ENCODE measurements around the gene HMGN2.

Gene HMGN2

GRCh38 chr1:26472901-26473845 is 933 bp downstream of the HMGN2 start:
- no peaks in the 10 kb centered on the region for H3K27me3 ChIP-seq (ENCODE audit: low read depth, low read length)
- peak overlapping the region; percentile 66 for H3K4me2 ChIP-seq (ENCODE audit: low read length)
- peaks cover 20% of the 10 kb centered on the region for H3K79me2 ChIP-seq (ENCODE audit: low read length)
- TF ChIP-seq EZH2phosphoT487 (IDR thresholded peaks at IDR 0.05; ENCODE audit: low read depth) (no peak), CTCF (IDR thresholded peaks at IDR 0.05; ENCODE audit: low read depth, low read length) (no peak)
- H3K27ac ChIP-seq (ENCODE audit: low read length) = peak overlapping the region; percentile 91
- H3K4me3 ChIP-seq (ENCODE audit: low read length) = peak overlapping the region; percentile 94
- no peak overlapping the region for H2AFZ ChIP-seq (ENCODE audit: low read depth, low read length)
- H3K36me3 ChIP-seq (replicated peaks; ENCODE audit: low read depth, low read length) = peaks cover 44% of the 10 kb centered on the region
- H4K20me1 ChIP-seq (ENCODE audit: insufficient read depth, low read length) = peaks cover 19% of the 10 kb centered on the region
- peak overlapping the region; percentile 98 for H3K9ac ChIP-seq (ENCODE audit: low read length)
- peaks cover 16% of the 10 kb centered on the region for H3K4me1 ChIP-seq (ENCODE audit: low read length)
- H3K9me3 ChIP-seq (ENCODE audit: insufficient read depth, low read length) = no peaks in the 10 kb centered on the region

- Histone ChIP-seq H4K20me1 (ENCODE audit: insufficient read depth, low read length) (peaks cover 19% of the 10 kb centered on the region), H3K4me2 (ENCODE audit: low read length) (no peak overlapping the region; the same call in 1 of the 2 replicates)
Observed at GRCh38 chr1:26474818-26475217, 2.6 kb downstream of the HMGN2 start.

GRCh38 chr1:26475989-26476388 is 3.7 kb downstream of the HMGN2 start:
- Histone ChIP-seq H3K4me2 (ENCODE audit: low read length) (no peak overlapping the region), H4K20me1 (ENCODE audit: insufficient read depth, low read length) (peaks cover 19% of the 10 kb centered on the region), H3K4me3 (ENCODE audit: low read length) (no peak overlapping the region), H3K79me2 (ENCODE audit: low read length) (peaks cover 20% of the 10 kb centered on the region), H2AFZ (ENCODE audit: low read depth, low read length) (no peak overlapping the region), H3K27me3 (ENCODE audit: low read depth, low read length) (no peaks in the 10 kb centered on the region), H3K36me3 (replicated peaks; ENCODE audit: low read depth, low read length) (peaks cover 43% of the 10 kb centered on the region), H3K4me1 (ENCODE audit: low read length) (peaks cover 16% of the 10 kb centered on the region), H3K9ac (ENCODE audit: low read length) (no peak overlapping the region), H3K9me3 (ENCODE audit: insufficient read depth, low read length) (no peaks in the 10 kb centered on the region), H3K27ac (ENCODE audit: low read length) (no peak overlapping the region)
- TF ChIP-seq CTCF (IDR thresholded peaks at IDR 0.05; ENCODE audit: low read depth, low read length) (no peak), EZH2phosphoT487 (IDR thresholded peaks at IDR 0.05; ENCODE audit: low read depth) (no peak)

More at GRCh38 chr1:26474818-26475217, 2.6 kb downstream of the HMGN2 start:
- H3K9me3 ChIP-seq (ENCODE audit: insufficient read depth, low read length) = no peaks in the 10 kb centered on the region
- no peak overlapping the region for H3K9ac ChIP-seq (ENCODE audit: low read length)
- H3K4me3 ChIP-seq (ENCODE audit: low read length) = no peak overlapping the region
- H3K79me2 ChIP-seq (ENCODE audit: low read length) = peaks cover 20% of the 10 kb centered on the region
- no peaks in the 10 kb centered on the region for H3K27me3 ChIP-seq (ENCODE audit: low read depth, low read length)
- TF ChIP-seq CTCF (IDR thresholded peaks at IDR 0.05; ENCODE audit: low read depth, low read length) = no peak
- no peak for TF ChIP-seq EZH2phosphoT487 (IDR thresholded peaks at IDR 0.05; ENCODE audit: low read depth)
- peaks cover 44% of the 10 kb centered on the region for H3K36me3 ChIP-seq (replicated peaks; ENCODE audit: low read depth, low read length)
- no peak overlapping the region for H2AFZ ChIP-seq (ENCODE audit: low read depth, low read length)
- peaks cover 16% of the 10 kb centered on the region for H3K4me1 ChIP-seq (ENCODE audit: low read length)
- no peak overlapping the region for H3K27ac ChIP-seq (ENCODE audit: low read length)

GRCh38 chr1:26476958-26477357 is 4.7 kb downstream of the HMGN2 start:
- Histone ChIP-seq H3K4me2 (ENCODE audit: low read length) (no peak overlapping the region), H4K20me1 (ENCODE audit: insufficient read depth, low read length) (peaks cover 19% of the 10 kb centered on the region), H3K79me2 (ENCODE audit: low read length) (peaks cover 20% of the 10 kb centered on the region), H3K9ac (ENCODE audit: low read length) (no peak overlapping the region), H3K36me3 (replicated peaks; ENCODE audit: low read depth, low read length) (peaks cover 43% of the 10 kb centered on the region), H3K4me1 (ENCODE audit: low read length) (peaks cover 14% of the 10 kb centered on the region), H2AFZ (ENCODE audit: low read depth, low read length) (no peak overlapping the region), H3K9me3 (ENCODE audit: insufficient read depth, low read length) (no peaks in the 10 kb centered on the region), H3K27me3 (ENCODE audit: low read depth, low read length) (no peaks in the 10 kb centered on the region), H3K27ac (ENCODE audit: low read length) (no peak overlapping the region), H3K4me3 (ENCODE audit: low read length) (no peak overlapping the region)
- TF ChIP-seq EZH2phosphoT487 (IDR thresholded peaks at IDR 0.05; ENCODE audit: low read depth) (no peak), CTCF (IDR thresholded peaks at IDR 0.05; ENCODE audit: low read depth, low read length) (no peak)
